Gastroesophageal sphincter (tissue), 3 donors: Measurements from ENCODE around the gene STPG4.
A peak's percentile ranks its signal among the peaks of the same experiment; 100 is the strongest.
"Not testable (repeated sequence)": the region's sequence is repeated elsewhere in the genome, so short reads cannot be mapped to it uniquely, and the experiment has no call there.

Experiments
- EP300 ChIP-seq: sonication (generic); formaldehyde crosslinking; IDR thresholded peaks from one replicate; pipeline ENCODE4 v1.6.1; 2017; ENCODE audit warnings: antibody characterized with exemption, mild to moderate bottlenecking
- POLR2A ChIP-seq, 2 donors: fragments of 450-650 bp; IDR thresholded peaks; one replicate each; pipeline ENCODE4 v1.6.1; 2017; ENCODE audit warnings: antibody characterized with exemption in 2 of 2, mild to moderate bottlenecking in 2 of 2, moderate library complexity in 1 of 2
- POLR2AphosphoS5 ChIP-seq: sonication (generic); formaldehyde crosslinking; IDR thresholded peaks from one replicate; pipeline ENCODE4 v1.6.1; 2017; ENCODE audit warnings: antibody characterized with exemption
- TF ChIP-seq, protein P1 (sequence below), 4 experiments: fragments of 200-600 bp in 2 of 4; fragments of 450-650 bp in 2 of 4; sonication (generic) in 1 of 4; IDR thresholded peaks; one replicate each; pipeline ENCODE4 v1.5.1; 2017 to 2019; ENCODE audit warnings: antibody characterized with exemption in 4 of 4, mild to moderate bottlenecking in 2 of 4, moderate library complexity in 2 of 4

DNA sequence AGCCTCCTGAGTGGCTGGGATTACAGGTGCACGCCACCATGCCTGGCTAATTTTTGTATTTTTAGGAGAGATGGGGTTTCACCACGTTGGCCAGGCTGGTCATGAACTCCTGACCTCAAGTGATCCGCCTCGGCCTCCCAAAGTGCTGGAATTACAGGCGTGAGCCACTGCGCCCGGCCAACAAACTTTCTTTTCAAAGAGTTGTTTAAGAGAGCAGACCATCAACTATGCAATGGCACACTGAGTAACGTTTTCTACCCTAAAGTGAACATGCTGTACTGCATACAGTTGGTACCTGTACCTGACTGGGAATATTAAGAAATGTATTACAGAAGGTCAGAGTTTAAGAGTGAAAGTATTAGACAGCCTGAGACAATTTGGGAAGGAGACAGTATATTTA lies 13.8 kb upstream of the STPG4 start:
- TF ChIP-seq POLR2A (IDR thresholded peaks at IDR 0.05); EP300: not testable (repeated sequence)
- TF ChIP-seq, protein P1, sequence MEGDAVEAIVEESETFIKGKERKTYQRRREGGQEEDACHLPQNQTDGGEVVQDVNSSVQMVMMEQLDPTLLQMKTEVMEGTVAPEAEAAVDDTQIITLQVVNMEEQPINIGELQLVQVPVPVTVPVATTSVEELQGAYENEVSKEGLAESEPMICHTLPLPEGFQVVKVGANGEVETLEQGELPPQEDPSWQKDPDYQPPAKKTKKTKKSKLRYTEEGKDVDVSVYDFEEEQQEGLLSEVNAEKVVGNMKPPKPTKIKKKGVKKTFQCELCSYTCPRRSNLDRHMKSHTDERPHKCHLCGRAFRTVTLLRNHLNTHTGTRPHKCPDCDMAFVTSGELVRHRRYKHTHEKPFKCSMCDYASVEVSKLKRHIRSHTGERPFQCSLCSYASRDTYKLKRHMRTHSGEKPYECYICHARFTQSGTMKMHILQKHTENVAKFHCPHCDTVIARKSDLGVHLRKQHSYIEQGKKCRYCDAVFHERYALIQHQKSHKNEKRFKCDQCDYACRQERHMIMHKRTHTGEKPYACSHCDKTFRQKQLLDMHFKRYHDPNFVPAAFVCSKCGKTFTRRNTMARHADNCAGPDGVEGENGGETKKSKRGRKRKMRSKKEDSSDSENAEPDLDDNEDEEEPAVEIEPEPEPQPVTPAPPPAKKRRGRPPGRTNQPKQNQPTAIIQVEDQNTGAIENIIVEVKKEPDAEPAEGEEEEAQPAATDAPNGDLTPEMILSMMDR (IDR thresholded peaks at IDR 0.05) = not testable (repeated sequence)
- TF ChIP-seq POLR2AphosphoS5 = peak; percentile 25
